WTC11 (cell line): ENCODE data around the gene TPCN2. TPM values are rescaled to one million over a fixed set of nuclear protein-coding genes. Genes with fewer than 3 reads are reported as not detected.
"Not testable (repeated sequence)": the region's sequence is repeated elsewhere in the genome, so short reads cannot be mapped to it uniquely, and the experiment has no call there.

ENCODE experiments used
- ATAC-seq: fragments of 200-7000 bp; cut with Tn5 transposase; 2 replicates; pipeline ENCODE4 v1.10.0; 2021; ENCODE audit warnings: mild to moderate bottlenecking, moderate library complexity
- CTCF ChIA-PET: fragments of 300-600 bp; sonication (Branson Sonifier 250); formaldehyde crosslinking; loops from one replicate; lab custom pipeline; 2021; ENCODE audit warnings: antibody characterized with exemption; lab: Charles Lee
- POLR2A ChIA-PET: fragments of 350-600 bp; sonication (Branson Sonifier 250); formaldehyde crosslinking; loops from one replicate; lab custom pipeline; 2021; ENCODE audit warnings: antibody characterized with exemption; lab: Charles Lee
- DNase-seq: peaks from one replicate; pipeline ENCODE4 v3.0.0; 2021; ENCODE audit warnings: low spot score
- H3K27ac Mint-ChIP-seq: 2 replicates; pipeline ENCODE4 v1.8.0; 2021; ENCODE audit warnings: mixed read lengths
- H3K27me3 Mint-ChIP-seq: 2 replicates; pipeline ENCODE4 v1.8.0; 2021; ENCODE audit warnings: low read depth, mild to moderate bottlenecking, moderate library complexity, mixed read lengths
- H3K36me3 Mint-ChIP-seq: 2 replicates; pipeline ENCODE4 v1.8.0; 2021; ENCODE audit warnings: mixed read lengths
- H3K4me1 Mint-ChIP-seq: 2 replicates; pipeline ENCODE4 v1.8.0; 2022; ENCODE audit warnings: mixed read lengths
- H3K4me3 Mint-ChIP-seq: 2 replicates; pipeline ENCODE4 v1.8.0; 2021; ENCODE audit warnings: mild to moderate bottlenecking, moderate library complexity, mixed read lengths
- H3K9me3 Mint-ChIP-seq: 2 replicates; pipeline ENCODE4 v1.8.0; 2021; ENCODE audit warnings: mixed read lengths
- ARID4B ChIP-seq: sonication (generic); formaldehyde crosslinking; IDR thresholded peaks from 2 replicates; pipeline ENCODE4 v1.8.0; 2023; ENCODE audit warnings: missing genetic modification reagents, mild to moderate bottlenecking, borderline replicate concordance
- ATF1 ChIP-seq: sonication (generic); formaldehyde crosslinking; IDR thresholded peaks from 2 replicates; pipeline ENCODE4 v1.8.1; 2023; ENCODE audit warnings: mild to moderate bottlenecking, moderate library complexity, missing genetic modification reagents
- ATF2 ChIP-seq: sonication (generic); formaldehyde crosslinking; IDR thresholded peaks from 2 replicates; pipeline ENCODE4 v1.8.1; 2022; ENCODE audit warnings: low read depth, missing genetic modification reagents, borderline replicate concordance
- ATF3 ChIP-seq: sonication (generic); formaldehyde crosslinking; conservative IDR thresholded peaks from 2 replicates; pipeline ENCODE4 v1.8.1; 2022; ENCODE audit warnings: mild to moderate bottlenecking, missing genetic modification reagents
- E2F1 ChIP-seq: sonication (generic); formaldehyde crosslinking; IDR thresholded peaks from 2 replicates; pipeline ENCODE4 v1.8.0; 2022; ENCODE audit warnings: mild to moderate bottlenecking, missing genetic modification reagents
- E2F5 ChIP-seq: sonication (generic); formaldehyde crosslinking; IDR thresholded peaks from 2 replicates; pipeline ENCODE4 v1.8.1; 2022; ENCODE audit warnings: mild to moderate bottlenecking, moderate library complexity, missing genetic modification reagents
- ERG ChIP-seq: fragments of 250-450 bp; sonication (Bioruptor Pico); IDR thresholded peaks from 2 replicates; pipeline ENCODE4 v1.8.0; 2021; ENCODE audit warnings: mild to moderate bottlenecking
- FOXK1 ChIP-seq: sonication (generic); formaldehyde crosslinking; IDR thresholded peaks from 2 replicates; pipeline ENCODE4 v1.8.0; 2022; ENCODE audit warnings: mild to moderate bottlenecking, moderate library complexity, missing genetic modification reagents
- GABPB1 ChIP-seq: sonication (generic); formaldehyde crosslinking; IDR thresholded peaks from 2 replicates; pipeline ENCODE4 v1.8.1; 2023; ENCODE audit warnings: mild to moderate bottlenecking, missing genetic modification reagents
- KAT7 ChIP-seq: sonication (generic); formaldehyde crosslinking; IDR thresholded peaks from 2 replicates; pipeline ENCODE4 v1.8.1; 2023; ENCODE audit warnings: missing genetic modification reagents, mild to moderate bottlenecking, borderline replicate concordance
- RORB ChIP-seq: fragments of 250-450 bp; sonication (Bioruptor Pico); IDR thresholded peaks from 2 replicates; pipeline ENCODE4 v1.9.0; 2021; ENCODE audit warnings: mild to moderate bottlenecking
- TP53 ChIP-seq: sonication (generic); formaldehyde crosslinking; IDR thresholded peaks from 2 replicates; pipeline ENCODE4 v1.8.1; 2023; ENCODE audit warnings: mild to moderate bottlenecking, missing genetic modification reagents
- USF2 ChIP-seq: sonication (generic); formaldehyde crosslinking; IDR thresholded peaks from 2 replicates; pipeline ENCODE4 v1.8.1; 2023; ENCODE audit warnings: mild to moderate bottlenecking, missing genetic modification reagents, moderate library complexity
- ZBTB43 ChIP-seq: sonication (generic); formaldehyde crosslinking; IDR thresholded peaks from 2 replicates; pipeline ENCODE4 v1.8.1; 2023; ENCODE audit warnings: mild to moderate bottlenecking, missing genetic modification reagents
- ZNF138 ChIP-seq: sonication (generic); formaldehyde crosslinking; conservative IDR thresholded peaks from 2 replicates; pipeline ENCODE4 v1.8.1; 2022; ENCODE audit warnings: mild to moderate bottlenecking, moderate library complexity, missing genetic modification reagents
- ZNF416 ChIP-seq: fragments of 250-450 bp; sonication (Bioruptor Pico); IDR thresholded peaks from 2 replicates; pipeline ENCODE4 v1.9.0; 2021; ENCODE audit warnings: mild to moderate bottlenecking, inconsistent platforms
- total RNA-seq: library from RNA; stranded (reverse); gene quantifications from 3 replicates; pipeline ENCODE4 v1.2.3, GENCODE V29; 2021

TPCN2 gene
- total RNA-seq, 1 experiment from 2014 or later: 24.6 TPM

- Mint-ChIP-seq H3K27ac (no peak overlapping the region), H3K27me3 (peaks cover 8% of the 10 kb centered on the region; the same call in 1 of the 2 replicates)
- no peak for ATAC-seq
- ChIA-PET POLR2A (no interaction called here), CTCF (no interaction called here)
- TF ChIP-seq RORB (CRISPR knock-in tag) (no peak), ATF1 (CRISPR knock-in tag) (no peak), KAT7 (CRISPR knock-in tag) (no peak), FOXK1 (no peak), ZBTB43 (no peak), ERG (CRISPR knock-in tag) (no peak), ATF2 (CRISPR knock-in tag) (no peak), E2F1 (CRISPR knock-in tag) (no peak)
- TF ChIP-seq, all 79 proteins: peak for 0
- no peak for DNase-seq
- no peak overlapping the region for H3K4me3 Mint-ChIP-seq
- no peaks in the 10 kb centered on the region for H3K4me1 Mint-ChIP-seq
- H3K36me3 Mint-ChIP-seq: peaks cover 18% of the 10 kb centered on the region
- H3K9me3 Mint-ChIP-seq: peaks cover 20% of the 10 kb centered on the region
These were observed 88.6 kb downstream of the TPCN2 start for GRCh38 chr11:69137151-69137844.

- Mint-ChIP-seq H3K4me3 (no peak overlapping the region), H3K9me3 (peaks cover 17% of the 10 kb centered on the region), H3K36me3 (peaks cover 9% of the 10 kb centered on the region), H3K27me3 (peaks cover 3% of the 10 kb centered on the region; the same call in 1 of the 2 replicates), H3K27ac (no peak overlapping the region), H3K4me1 (no peaks in the 10 kb centered on the region)
- CTCF ChIA-PET: no interaction called here
- no peak for ATAC-seq
- TF ChIP-seq TP53 (no peak), E2F5 (CRISPR knock-in tag) (no peak)
- POLR2A ChIA-PET: no interaction called here
- DNase-seq: no peak
These were observed 89.5 kb downstream of the TPCN2 start for GRCh38 chr11:69138265-69138664.

- peaks cover 14% of the 10 kb centered on the region for H3K9me3 Mint-ChIP-seq
- ATAC-seq, H3K4me3 Mint-ChIP-seq, H3K36me3 Mint-ChIP-seq, POLR2A ChIA-PET, H3K27ac Mint-ChIP-seq, H3K4me1 Mint-ChIP-seq, DNase-seq, H3K27me3 Mint-ChIP-seq: not testable (repeated sequence)
- CTCF ChIA-PET: interaction anchor here (2.6 kb wide), 1 partner anchor 9 kb away, joined by 22 read pairs; no protein-coding TSS in a partner anchor
These were observed 91.4 kb downstream of the TPCN2 start for GRCh38 chr11:69140161-69140560.

- peaks cover 16% of the 10 kb centered on the region for H3K9me3 Mint-ChIP-seq
- no peak for DNase-seq
- ATAC-seq: no peak
- no peak overlapping the region for H3K4me3 Mint-ChIP-seq
- POLR2A ChIA-PET: no interaction called here
- CTCF ChIA-PET: interaction anchor here (2.6 kb wide), 1 partner anchor 9 kb away, joined by 22 read pairs; no protein-coding TSS in a partner anchor
- H3K4me1 Mint-ChIP-seq: 0 out of 2 replicates have a peak, but pooled peaks cover 7% of the 10 kb centered on the region
- no peaks in the 10 kb centered on the region for H3K27me3 Mint-ChIP-seq
- H3K36me3 Mint-ChIP-seq: peaks cover 2% of the 10 kb centered on the region; the same call in 1 of the 2 replicates
- H3K27ac Mint-ChIP-seq: no peak overlapping the region
- no peak for TF ChIP-seq ATF3 (CRISPR knock-in tag)
- TF ChIP-seq ZNF416 (CRISPR knock-in tag): no peak
- TF ChIP-seq GABPB1 (CRISPR knock-in tag): no peak
- no peak for TF ChIP-seq USF2 (CRISPR knock-in tag)
- TF ChIP-seq ZNF138 (CRISPR knock-in tag): no peak
- TF ChIP-seq ARID4B (CRISPR knock-in tag): no peak
These were observed 91.9 kb downstream of the TPCN2 start for GRCh38 chr11:69140635-69141034.
